ENCODE measurements around the gene DAGLA.

DNA sequence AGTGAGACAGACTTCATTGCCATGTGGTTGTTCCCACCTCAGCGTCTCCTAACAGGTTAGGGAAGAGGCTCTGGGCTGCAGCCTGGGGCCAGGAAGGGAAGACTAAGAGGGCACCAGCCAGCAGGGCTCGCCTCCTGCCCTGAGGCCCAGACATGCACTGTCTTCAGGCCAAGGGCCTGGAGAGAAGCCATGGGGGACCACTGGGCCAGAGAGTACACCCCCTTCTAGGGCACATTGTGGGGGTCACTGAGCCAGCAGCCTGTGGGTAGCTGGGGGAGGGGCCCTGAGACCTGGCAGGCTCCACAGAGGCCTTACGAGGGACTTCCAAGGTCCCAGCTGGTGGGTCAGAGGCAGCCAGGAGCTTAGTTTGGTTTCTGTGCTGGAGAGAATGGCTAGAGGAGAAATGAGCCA is 47.2 kb downstream of the DAGLA start:
- no peak for TF ChIP-seq CTCF (IDR thresholded peaks at IDR 0.05)
- no peak for TF ChIP-seq POLR2AphosphoS5 (IDR thresholded peaks at IDR 0.05)
- TF ChIP-seq EP300 (IDR thresholded peaks at IDR 0.05; ENCODE audit: low read depth) = no peak
- TF ChIP-seq POLR2A (IDR thresholded peaks at IDR 0.05) = no peak
